Gastrocnemius medialis (tissue), 4 donors: ENCODE results near the gene GGA2. TPM values are rescaled to one million over a fixed set of nuclear protein-coding genes. Genes with fewer than 3 reads are reported as not detected.
"Not testable (repeated sequence)": the region's sequence is repeated elsewhere in the genome, so short reads cannot be mapped to it uniquely, and the experiment has no call there.

Experiments
- ATAC-seq, 2 donors: fragments of 150-250 bp; one replicate each; pipeline ENCODE4 v1.9.1; 2016
- DNase-seq, 2 donors: peaks; one replicate each; pipeline ENCODE4 v3.0.0-alpha.2; 2019
- H3K27ac ChIP-seq, 4 donors: fragments of 200-600 bp; sonication (generic); 1 replicate in 1 of 4; 2 replicates in 3 of 4; pipeline ENCODE4 v1.5.1; 2016 to 2018; ENCODE audit warnings: mild to moderate bottlenecking in 2 of 4, moderate library complexity in 1 of 4
- H3K27me3 ChIP-seq, 3 donors: fragments of 200-600 bp; sonication (generic) in 2 of 3; 1 replicate in 1 of 3; 2 replicates in 2 of 3; pipeline versions ENCODE4 v1.5.1 to v1.6.0; 2016 to 2019; ENCODE audit warnings: mild to moderate bottlenecking in 1 of 3, moderate library complexity in 1 of 3
- H3K36me3 ChIP-seq, 2 donors: fragments of 200-600 bp; sonication (generic) in 1 of 2; one replicate each; pipeline ENCODE4 v1.5.1; 2017 to 2018
- H3K4me1 ChIP-seq, 2 donors: fragments of 200-600 bp; sonication (generic) in 1 of 2; one replicate each; pipeline ENCODE4 v1.5.1; 2016 to 2017; ENCODE audit warnings: mild to moderate bottlenecking in 2 of 2
- H3K4me3 ChIP-seq, 4 donors: fragments of 200-600 bp; sonication (generic) in 3 of 4; 1 replicate in 1 of 4; 2 replicates in 3 of 4; pipeline ENCODE4 v1.5.1; 2016 to 2019; ENCODE audit warnings: mild to moderate bottlenecking in 2 of 4
- H3K9me3 ChIP-seq, 3 donors: fragments of 200-600 bp; sonication (generic) in 2 of 3; 1 replicate in 1 of 3; 2 replicates in 2 of 3; pipeline ENCODE4 v1.5.1; 2016 to 2019
- CTCF ChIP-seq, 5 experiments: fragments of 450-650 bp in 3 of 5; fragments of 200-600 bp in 2 of 5; sonication (generic) in 2 of 5; IDR thresholded peaks in 4 of 5; conservative IDR thresholded peaks in 1 of 5; 1 replicate in 4 of 5; 2 replicates in 1 of 5; pipeline ENCODE4 v1.5.1; 2016 to 2019; ENCODE audit warnings: antibody characterized with exemption in 5 of 5, mild to moderate bottlenecking in 3 of 5, moderate library complexity in 3 of 5
- POLR2A ChIP-seq, 2 donors: fragments of 450-650 bp; IDR thresholded peaks; one replicate each; pipeline ENCODE4 v1.6.1; 2017; ENCODE audit warnings: antibody characterized with exemption in 2 of 2, mild to moderate bottlenecking in 2 of 2, moderate library complexity in 2 of 2
- in situ Hi-C, 4 donors: fragments of 200-750 bp; cut with MboI; loops; one replicate each; pipeline versions ENCODE4 v1.15.0 to v1.8.0; 2017; ENCODE audit warnings: low sequenced_read_pairs in 4 of 4
- intact Hi-C: fragments of 100-400 bp; cut with DNase I; formaldehyde crosslinking; loops from one replicate; pipeline ENCODE4 v1.15.1; 2023; ENCODE audit warnings: low total_unique reads
- total RNA-seq, 4 donors: library from RNA; depleted of rRNA; stranded (reverse); fragments of >200 nt; gene quantifications; one replicate each; pipeline versions ENCODE4 v1.1.0 to v1.2.3, GENCODE V29; 2016

GGA2 gene
- total RNA-seq, 4 donors from 2014 or later, result 31.0 to 79.9 (median 48.8) TPM

- H3K27ac ChIP-seq, result peak overlapping the region; percentile 77 to 87 (median 82)
- peak overlapping the region; percentile 74 to 90 (median 78) for H3K4me3 ChIP-seq
- TF ChIP-seq POLR2A (IDR thresholded peaks at IDR 0.05) (no peak), CTCF (IDR thresholded peaks at IDR 0.05 in 4 of 5, conservative IDR thresholded peaks at IDR 0.05 in 1 of 5) (no peak)
Measured at GRCh38 chr16:23452221-23452571, 58.1 kb downstream of the GGA2 start.

GRCh38 chr16:23448392-23448791, 61.9 kb downstream of the GGA2 start:
- no peaks in the 10 kb centered on the region for H3K27me3 ChIP-seq
- H3K4me1 ChIP-seq, result peaks cover 0 to 27% of the 10 kb centered on the region in 2 donors
- peaks cover 0 to 21% of the 10 kb centered on the region in 2 donors for H3K36me3 ChIP-seq
- in situ Hi-C loops (no loop called here), intact Hi-C loops (no loop called here)
- H3K4me3 ChIP-seq, result no peak overlapping the region
- ATAC-seq, result no peak
- H3K9me3 ChIP-seq, result no peaks in the 10 kb centered on the region
- DNase-seq, result no peak
- H3K27ac ChIP-seq, result no peak overlapping the region
- TF ChIP-seq POLR2A (IDR thresholded peaks at IDR 0.05) (no peak), CTCF (IDR thresholded peaks at IDR 0.05 in 4 of 5, conservative IDR thresholded peaks at IDR 0.05 in 1 of 5) (no peak)

More at GRCh38 chr16:23452221-23452571, 58.1 kb downstream of the GGA2 start:
- in situ Hi-C loops (no loop called here), intact Hi-C loops (loop anchor here (2.0 to 5.0 kb wide), 2 partner anchors 105 to 145 kb away; partner anchors contain the start of genes EARS2, NDUFAB1 and UBFD1)
- H3K36me3 ChIP-seq, result no peaks in the 10 kb centered on the region
- ATAC-seq (no peak), DNase-seq (no peak)
- H3K4me1 ChIP-seq, result peaks cover 4 to 34% of the 10 kb centered on the region in 2 donors
- H3K27me3 ChIP-seq, result no peaks in the 10 kb centered on the region
- H3K9me3 ChIP-seq, result no peaks in the 10 kb centered on the region

- in situ Hi-C loops, result loop anchor here in 2 of 4 donors (5.0 kb wide), 2 partner anchors 255 to 260 kb away; partner anchors contain the start of gene SCNN1G (in 1 of the 2)
- intact Hi-C loops, DNase-seq, H3K9me3 ChIP-seq, H3K4me3 ChIP-seq, H3K27ac ChIP-seq, H3K4me1 ChIP-seq, H3K27me3 ChIP-seq, ATAC-seq: not testable (repeated sequence)
- H3K36me3 ChIP-seq, result peaks cover 0 to 40% of the 10 kb centered on the region in 2 donors
Measured at GRCh38 chr16:23437542-23437941, 72.8 kb downstream of the GGA2 start.

GRCh38 chr16:23436951-23437350, 73.3 kb downstream of the GGA2 start:
- in situ Hi-C loops (loop anchor here in 2 of 4 donors (5.0 kb wide), 2 partner anchors 255 to 260 kb away; partner anchors contain the start of gene SCNN1G (in 1 of the 2)), intact Hi-C loops (no loop called here)
- Histone ChIP-seq H3K9me3 (no peaks in the 10 kb centered on the region), H3K36me3 (peaks cover 0 to 40% of the 10 kb centered on the region in 2 donors), H3K27ac (no peak overlapping the region), H3K27me3 (no peaks in the 10 kb centered on the region), H3K4me1 (peaks cover 0 to 5% of the 10 kb centered on the region in 2 donors), H3K4me3 (no peak overlapping the region)
- DNase-seq (no peak), ATAC-seq (no peak)
- no peak for TF ChIP-seq CTCF (IDR thresholded peaks at IDR 0.05 in 4 of 5, conservative IDR thresholded peaks at IDR 0.05 in 1 of 5)
- no peak for TF ChIP-seq POLR2A (IDR thresholded peaks at IDR 0.05)

- Histone ChIP-seq H3K36me3 (peaks cover 0 to 43% of the 10 kb centered on the region in 2 donors), H3K27me3 (no peaks in the 10 kb centered on the region), H3K4me1 (peaks cover 0 to 5% of the 10 kb centered on the region in 2 donors), H3K27ac (no peak overlapping the region), H3K4me3 (no peak overlapping the region), H3K9me3 (no peaks in the 10 kb centered on the region)
- peak in 1 of 2 donors; percentile 27 for DNase-seq
- in situ Hi-C loops (loop anchor here in 2 of 4 donors (5.0 kb wide), 2 partner anchors 253 to 258 kb away; partner anchors contain the start of gene SCNN1G (in 1 of the 2)), intact Hi-C loops (loop anchor here (2.0 kb wide), 1 partner anchor 87 kb away; no protein-coding TSS in a partner anchor)
- TF ChIP-seq POLR2A (IDR thresholded peaks at IDR 0.05) (no peak), CTCF (IDR thresholded peaks at IDR 0.05 in 4 of 5, conservative IDR thresholded peaks at IDR 0.05 in 1 of 5) (peak; percentile 63 to 78 (median 72))
- peak in 1 of 2 donors; percentile 62 for ATAC-seq
Measured at GRCh38 chr16:23435500-23435899, 74.8 kb downstream of the GGA2 start.
